HG03521 (cell line): Measurements from ENCODE around the gene ABL2.
"Not testable (repeated sequence)": the region's sequence is repeated elsewhere in the genome, so short reads cannot be mapped to it uniquely, and the experiment has no call there.

Source experiments
- ATAC-seq: cut with Tn5 transposase; IDR thresholded peaks from one replicate; pipeline ENCODE4 v1.9.1; 2021; ENCODE audit warnings: mild to moderate bottlenecking, moderate library complexity; ENCODE audit not compliant: unreplicated experiment

The ABL2 gene

GRCh38 chr1:179217943-179218507 lies 11.5 kb downstream of the ABL2 start:
- ATAC-seq: no peak

- ATAC-seq: not testable (repeated sequence)
These were observed 16.2 kb downstream of the ABL2 start for GRCh38 chr1:179213317-179213716.

- no peak for ATAC-seq
These were observed 20.6 kb downstream of the ABL2 start for GRCh38 chr1:179208681-179209477.

- ATAC-seq: no peak
These were observed 22.7 kb downstream of the ABL2 start for GRCh38 chr1:179206812-179207211.

- no peak for ATAC-seq
These were observed 24.2 kb downstream of the ABL2 start for GRCh38 chr1:179205284-179205683.

GRCh38 chr1:179202161-179202560 lies 27.3 kb downstream of the ABL2 start:
- ATAC-seq: no peak

- no peak for ATAC-seq
These were observed 28.9 kb downstream of the ABL2 start for GRCh38 chr1:179200586-179200985.

- no peak for ATAC-seq
These were observed 31.7 kb downstream of the ABL2 start for GRCh38 chr1:179197690-179198297.

- ATAC-seq: not testable (repeated sequence)
These were observed 33.6 kb downstream of the ABL2 start for GRCh38 chr1:179195857-179196256.

GRCh38 chr1:179195376-179195775 lies 34.1 kb downstream of the ABL2 start:
- ATAC-seq: no peak

GRCh38 chr1:179194068-179194537 lies 35.4 kb downstream of the ABL2 start:
- ATAC-seq: no peak

GRCh38 chr1:179190861-179191260 lies 38.6 kb downstream of the ABL2 start:
- no peak for ATAC-seq

- no peak for ATAC-seq
These were observed 41.6 kb downstream of the ABL2 start for GRCh38 chr1:179187735-179188471.

GRCh38 chr1:179187043-179187442 lies 42.4 kb downstream of the ABL2 start:
- ATAC-seq: no peak

GRCh38 chr1:179184403-179184802 lies 45.1 kb downstream of the ABL2 start:
- no peak for ATAC-seq

GRCh38 chr1:179183857-179184256 lies 45.6 kb downstream of the ABL2 start:
- ATAC-seq: no peak

GRCh38 chr1:179178950-179179349 lies 50.5 kb downstream of the ABL2 start:
- no peak for ATAC-seq

GRCh38 chr1:179178183-179178582 lies 51.3 kb downstream of the ABL2 start:
- no peak for ATAC-seq

- no peak for ATAC-seq
These were observed 51.9 kb downstream of the ABL2 start for GRCh38 chr1:179177615-179178014.

- ATAC-seq: no peak
These were observed 52.3 kb downstream of the ABL2 start for GRCh38 chr1:179177182-179177581.
